OCI-LY1 (cell line): ENCODE data around the gene GRID2IP.

Source experiments
- EZH2 ChIP-seq: fragments of 200-600 bp; sonication (generic), shearing (Covaris generic); IDR thresholded peaks from 2 replicates; pipeline ENCODE4 v1.8.0; 2017; ENCODE audit warnings: borderline replicate concordance, mixed run types, mild to moderate bottlenecking, antibody characterized with exemption, low read length, moderate library complexity, mixed read lengths
- TF ChIP-seq, protein P1 (sequence below): fragments of 200-600 bp; sonication (generic), shearing (Covaris generic); IDR thresholded peaks from 2 replicates; pipeline ENCODE4 v1.5.1; 2017; ENCODE audit warnings: mild to moderate bottlenecking, antibody characterized with exemption, low read length, moderate library complexity, mixed read lengths

DNA sequence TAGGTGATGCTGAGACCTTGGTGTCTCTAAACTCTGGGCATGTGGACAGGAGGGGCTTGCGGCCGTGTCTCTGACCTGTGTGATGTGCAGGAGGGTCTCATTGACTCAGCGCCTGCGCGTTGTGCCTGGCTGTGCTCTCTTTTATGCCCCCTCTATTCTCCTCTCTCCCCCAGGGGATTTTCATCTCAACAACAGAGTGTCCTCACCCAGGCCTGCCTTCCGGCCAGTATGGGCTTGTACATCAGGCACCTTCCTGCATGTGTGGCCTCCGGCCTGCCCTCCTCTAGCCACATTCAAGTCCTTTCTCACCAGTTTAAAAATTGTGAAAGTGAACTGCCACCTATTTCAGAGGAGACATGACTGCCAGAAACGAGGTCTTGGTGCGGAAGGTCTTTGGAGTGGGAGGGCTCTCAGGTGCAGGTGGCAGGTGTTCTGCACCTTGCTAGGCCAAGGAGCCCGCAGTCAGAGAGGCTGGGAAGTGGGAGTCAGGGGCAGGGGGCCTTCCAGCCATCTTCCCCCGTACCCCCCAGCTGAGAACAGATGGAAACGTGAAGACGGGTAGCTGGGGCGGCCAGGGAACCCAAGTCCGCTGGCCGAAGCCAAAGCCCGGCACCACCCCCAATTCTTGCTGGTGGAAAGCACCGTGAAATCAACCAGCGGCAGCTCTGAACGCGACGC lies 38.0 kb upstream of the GRID2IP start:
- TF ChIP-seq, protein P1, sequence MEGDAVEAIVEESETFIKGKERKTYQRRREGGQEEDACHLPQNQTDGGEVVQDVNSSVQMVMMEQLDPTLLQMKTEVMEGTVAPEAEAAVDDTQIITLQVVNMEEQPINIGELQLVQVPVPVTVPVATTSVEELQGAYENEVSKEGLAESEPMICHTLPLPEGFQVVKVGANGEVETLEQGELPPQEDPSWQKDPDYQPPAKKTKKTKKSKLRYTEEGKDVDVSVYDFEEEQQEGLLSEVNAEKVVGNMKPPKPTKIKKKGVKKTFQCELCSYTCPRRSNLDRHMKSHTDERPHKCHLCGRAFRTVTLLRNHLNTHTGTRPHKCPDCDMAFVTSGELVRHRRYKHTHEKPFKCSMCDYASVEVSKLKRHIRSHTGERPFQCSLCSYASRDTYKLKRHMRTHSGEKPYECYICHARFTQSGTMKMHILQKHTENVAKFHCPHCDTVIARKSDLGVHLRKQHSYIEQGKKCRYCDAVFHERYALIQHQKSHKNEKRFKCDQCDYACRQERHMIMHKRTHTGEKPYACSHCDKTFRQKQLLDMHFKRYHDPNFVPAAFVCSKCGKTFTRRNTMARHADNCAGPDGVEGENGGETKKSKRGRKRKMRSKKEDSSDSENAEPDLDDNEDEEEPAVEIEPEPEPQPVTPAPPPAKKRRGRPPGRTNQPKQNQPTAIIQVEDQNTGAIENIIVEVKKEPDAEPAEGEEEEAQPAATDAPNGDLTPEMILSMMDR = no peak
- no peak for TF ChIP-seq EZH2
